ENCODE data around the gene MTFR1L. TPM values are rescaled to one million over a fixed set of nuclear protein-coding genes. Genes with fewer than 3 reads are reported as not detected.

MTFR1L gene
- total RNA-seq, 1 experiment from 2014 or later, result 28.9 TPM

DNA sequence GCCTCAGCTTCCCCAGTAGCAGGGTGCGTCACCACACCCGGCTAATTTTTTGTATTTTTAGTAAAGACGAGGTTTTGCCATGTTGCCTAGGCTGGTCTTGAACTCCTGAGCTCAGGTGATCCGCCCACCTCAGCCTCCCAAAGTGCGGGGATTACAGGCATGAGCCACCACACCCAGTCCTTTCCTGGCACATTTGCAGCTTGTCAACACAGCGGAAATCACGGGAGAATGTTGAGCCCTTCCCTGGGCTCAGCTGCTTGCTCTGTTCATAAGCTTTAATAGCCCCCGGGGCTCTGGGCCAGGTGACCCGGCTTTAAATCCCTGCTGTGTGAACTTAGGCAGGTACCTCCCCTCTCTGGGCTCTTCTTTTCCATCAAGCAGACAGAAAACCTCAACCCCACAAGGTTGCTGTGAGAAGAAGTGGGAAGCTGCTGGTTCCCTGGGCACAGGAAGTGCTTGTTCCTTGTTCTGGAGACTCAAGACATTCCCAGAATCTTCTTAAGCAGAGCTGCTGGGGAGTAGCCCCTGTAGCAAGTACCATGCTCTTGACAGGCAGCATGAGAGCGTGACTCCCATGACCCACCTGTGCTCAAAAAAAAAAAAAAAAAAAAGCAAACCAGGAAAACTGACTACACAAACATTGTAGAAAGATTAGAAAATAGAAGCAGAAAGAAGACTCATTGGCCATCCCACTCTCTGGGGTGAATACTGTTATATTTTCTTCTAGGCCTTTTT is 34.3 kb upstream of the MTFR1L start:
- Mint-ChIP-seq H3K9me3 (no peaks in the 10 kb centered on the region), H3K27ac (no peak overlapping the region), H3K36me3 (no peaks in the 10 kb centered on the region), H3K27me3 (ENCODE audit: low read depth) (no peaks in the 10 kb centered on the region; the same call in 1 of the 2 replicates), H3K4me1 (peaks cover 34% of the 10 kb centered on the region), H3K4me3 (no peak overlapping the region)
- POLR2A ChIA-PET, result no interaction called here
- TF ChIP-seq, protein P1, sequence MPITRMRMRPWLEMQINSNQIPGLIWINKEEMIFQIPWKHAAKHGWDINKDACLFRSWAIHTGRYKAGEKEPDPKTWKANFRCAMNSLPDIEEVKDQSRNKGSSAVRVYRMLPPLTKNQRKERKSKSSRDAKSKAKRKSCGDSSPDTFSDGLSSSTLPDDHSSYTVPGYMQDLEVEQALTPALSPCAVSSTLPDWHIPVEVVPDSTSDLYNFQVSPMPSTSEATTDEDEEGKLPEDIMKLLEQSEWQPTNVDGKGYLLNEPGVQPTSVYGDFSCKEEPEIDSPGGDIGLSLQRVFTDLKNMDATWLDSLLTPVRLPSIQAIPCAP (CRISPR knock-in tag; IDR thresholded peaks at IDR 0.05), result no peak
- TF ChIP-seq NR3C1 (CRISPR knock-in tag; conservative IDR thresholded peaks at IDR 0.05; ENCODE audit: low read depth) (no peak), RORB (CRISPR knock-in tag; IDR thresholded peaks at IDR 0.05) (no peak), NFATC4 (CRISPR knock-in tag; IDR thresholded peaks at IDR 0.05) (no peak), OVOL2 (CRISPR knock-in tag; IDR thresholded peaks at IDR 0.05; ENCODE audit: borderline replicate concordance) (no peak), MXD4 (CRISPR knock-in tag; IDR thresholded peaks at IDR 0.05; ENCODE audit: borderline replicate concordance) (no peak), FOXJ3 (CRISPR knock-in tag; IDR thresholded peaks at IDR 0.05; ENCODE audit: borderline replicate concordance) (no peak), PRRX2 (CRISPR knock-in tag; IDR thresholded peaks at IDR 0.05) (no peak), ZNF219 (CRISPR knock-in tag; IDR thresholded peaks at IDR 0.05; ENCODE audit: borderline replicate concordance) (no peak), RELA (CRISPR knock-in tag; IDR thresholded peaks at IDR 0.05; ENCODE audit: borderline replicate concordance) (no peak)
- TF ChIP-seq, protein P2, sequence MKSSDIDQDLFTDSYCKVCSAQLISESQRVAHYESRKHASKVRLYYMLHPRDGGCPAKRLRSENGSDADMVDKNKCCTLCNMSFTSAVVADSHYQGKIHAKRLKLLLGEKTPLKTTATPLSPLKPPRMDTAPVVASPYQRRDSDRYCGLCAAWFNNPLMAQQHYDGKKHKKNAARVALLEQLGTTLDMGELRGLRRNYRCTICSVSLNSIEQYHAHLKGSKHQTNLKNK (CRISPR knock-in tag; IDR thresholded peaks at IDR 0.05), result no peak
- TF ChIP-seq, protein P3, sequence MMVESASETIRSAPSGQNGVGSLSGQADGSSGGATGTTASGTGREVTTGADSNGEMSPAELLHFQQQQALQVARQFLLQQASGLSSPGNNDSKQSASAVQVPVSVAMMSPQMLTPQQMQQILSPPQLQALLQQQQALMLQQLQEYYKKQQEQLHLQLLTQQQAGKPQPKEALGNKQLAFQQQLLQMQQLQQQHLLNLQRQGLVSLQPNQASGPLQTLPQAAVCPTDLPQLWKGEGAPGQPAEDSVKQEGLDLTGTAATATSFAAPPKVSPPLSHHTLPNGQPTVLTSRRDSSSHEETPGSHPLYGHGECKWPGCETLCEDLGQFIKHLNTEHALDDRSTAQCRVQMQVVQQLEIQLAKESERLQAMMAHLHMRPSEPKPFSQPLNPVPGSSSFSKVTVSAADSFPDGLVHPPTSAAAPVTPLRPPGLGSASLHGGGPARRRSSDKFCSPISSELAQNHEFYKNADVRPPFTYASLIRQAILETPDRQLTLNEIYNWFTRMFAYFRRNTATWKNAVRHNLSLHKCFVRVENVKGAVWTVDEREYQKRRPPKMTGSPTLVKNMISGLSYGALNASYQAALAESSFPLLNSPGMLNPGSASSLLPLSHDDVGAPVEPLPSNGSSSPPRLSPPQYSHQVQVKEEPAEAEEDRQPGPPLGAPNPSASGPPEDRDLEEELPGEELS (CRISPR knock-in tag; IDR thresholded peaks at IDR 0.05), result no peak
- TF ChIP-seq, protein P4, sequence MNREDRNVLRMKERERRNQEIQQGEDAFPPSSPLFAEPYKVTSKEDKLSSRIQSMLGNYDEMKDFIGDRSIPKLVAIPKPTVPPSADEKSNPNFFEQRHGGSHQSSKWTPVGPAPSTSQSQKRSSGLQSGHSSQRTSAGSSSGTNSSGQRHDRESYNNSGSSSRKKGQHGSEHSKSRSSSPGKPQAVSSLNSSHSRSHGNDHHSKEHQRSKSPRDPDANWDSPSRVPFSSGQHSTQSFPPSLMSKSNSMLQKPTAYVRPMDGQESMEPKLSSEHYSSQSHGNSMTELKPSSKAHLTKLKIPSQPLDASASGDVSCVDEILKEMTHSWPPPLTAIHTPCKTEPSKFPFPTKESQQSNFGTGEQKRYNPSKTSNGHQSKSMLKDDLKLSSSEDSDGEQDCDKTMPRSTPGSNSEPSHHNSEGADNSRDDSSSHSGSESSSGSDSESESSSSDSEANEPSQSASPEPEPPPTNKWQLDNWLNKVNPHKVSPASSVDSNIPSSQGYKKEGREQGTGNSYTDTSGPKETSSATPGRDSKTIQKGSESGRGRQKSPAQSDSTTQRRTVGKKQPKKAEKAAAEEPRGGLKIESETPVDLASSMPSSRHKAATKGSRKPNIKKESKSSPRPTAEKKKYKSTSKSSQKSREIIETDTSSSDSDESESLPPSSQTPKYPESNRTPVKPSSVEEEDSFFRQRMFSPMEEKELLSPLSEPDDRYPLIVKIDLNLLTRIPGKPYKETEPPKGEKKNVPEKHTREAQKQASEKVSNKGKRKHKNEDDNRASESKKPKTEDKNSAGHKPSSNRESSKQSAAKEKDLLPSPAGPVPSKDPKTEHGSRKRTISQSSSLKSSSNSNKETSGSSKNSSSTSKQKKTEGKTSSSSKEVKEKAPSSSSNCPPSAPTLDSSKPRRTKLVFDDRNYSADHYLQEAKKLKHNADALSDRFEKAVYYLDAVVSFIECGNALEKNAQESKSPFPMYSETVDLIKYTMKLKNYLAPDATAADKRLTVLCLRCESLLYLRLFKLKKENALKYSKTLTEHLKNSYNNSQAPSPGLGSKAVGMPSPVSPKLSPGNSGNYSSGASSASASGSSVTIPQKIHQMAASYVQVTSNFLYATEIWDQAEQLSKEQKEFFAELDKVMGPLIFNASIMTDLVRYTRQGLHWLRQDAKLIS (CRISPR knock-in tag; IDR thresholded peaks at IDR 0.05; ENCODE audit: borderline replicate concordance), result no peak
- TF ChIP-seq, protein P5, sequence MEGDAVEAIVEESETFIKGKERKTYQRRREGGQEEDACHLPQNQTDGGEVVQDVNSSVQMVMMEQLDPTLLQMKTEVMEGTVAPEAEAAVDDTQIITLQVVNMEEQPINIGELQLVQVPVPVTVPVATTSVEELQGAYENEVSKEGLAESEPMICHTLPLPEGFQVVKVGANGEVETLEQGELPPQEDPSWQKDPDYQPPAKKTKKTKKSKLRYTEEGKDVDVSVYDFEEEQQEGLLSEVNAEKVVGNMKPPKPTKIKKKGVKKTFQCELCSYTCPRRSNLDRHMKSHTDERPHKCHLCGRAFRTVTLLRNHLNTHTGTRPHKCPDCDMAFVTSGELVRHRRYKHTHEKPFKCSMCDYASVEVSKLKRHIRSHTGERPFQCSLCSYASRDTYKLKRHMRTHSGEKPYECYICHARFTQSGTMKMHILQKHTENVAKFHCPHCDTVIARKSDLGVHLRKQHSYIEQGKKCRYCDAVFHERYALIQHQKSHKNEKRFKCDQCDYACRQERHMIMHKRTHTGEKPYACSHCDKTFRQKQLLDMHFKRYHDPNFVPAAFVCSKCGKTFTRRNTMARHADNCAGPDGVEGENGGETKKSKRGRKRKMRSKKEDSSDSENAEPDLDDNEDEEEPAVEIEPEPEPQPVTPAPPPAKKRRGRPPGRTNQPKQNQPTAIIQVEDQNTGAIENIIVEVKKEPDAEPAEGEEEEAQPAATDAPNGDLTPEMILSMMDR (IDR thresholded peaks at IDR 0.05), result no peak
- TF ChIP-seq, protein P6, sequence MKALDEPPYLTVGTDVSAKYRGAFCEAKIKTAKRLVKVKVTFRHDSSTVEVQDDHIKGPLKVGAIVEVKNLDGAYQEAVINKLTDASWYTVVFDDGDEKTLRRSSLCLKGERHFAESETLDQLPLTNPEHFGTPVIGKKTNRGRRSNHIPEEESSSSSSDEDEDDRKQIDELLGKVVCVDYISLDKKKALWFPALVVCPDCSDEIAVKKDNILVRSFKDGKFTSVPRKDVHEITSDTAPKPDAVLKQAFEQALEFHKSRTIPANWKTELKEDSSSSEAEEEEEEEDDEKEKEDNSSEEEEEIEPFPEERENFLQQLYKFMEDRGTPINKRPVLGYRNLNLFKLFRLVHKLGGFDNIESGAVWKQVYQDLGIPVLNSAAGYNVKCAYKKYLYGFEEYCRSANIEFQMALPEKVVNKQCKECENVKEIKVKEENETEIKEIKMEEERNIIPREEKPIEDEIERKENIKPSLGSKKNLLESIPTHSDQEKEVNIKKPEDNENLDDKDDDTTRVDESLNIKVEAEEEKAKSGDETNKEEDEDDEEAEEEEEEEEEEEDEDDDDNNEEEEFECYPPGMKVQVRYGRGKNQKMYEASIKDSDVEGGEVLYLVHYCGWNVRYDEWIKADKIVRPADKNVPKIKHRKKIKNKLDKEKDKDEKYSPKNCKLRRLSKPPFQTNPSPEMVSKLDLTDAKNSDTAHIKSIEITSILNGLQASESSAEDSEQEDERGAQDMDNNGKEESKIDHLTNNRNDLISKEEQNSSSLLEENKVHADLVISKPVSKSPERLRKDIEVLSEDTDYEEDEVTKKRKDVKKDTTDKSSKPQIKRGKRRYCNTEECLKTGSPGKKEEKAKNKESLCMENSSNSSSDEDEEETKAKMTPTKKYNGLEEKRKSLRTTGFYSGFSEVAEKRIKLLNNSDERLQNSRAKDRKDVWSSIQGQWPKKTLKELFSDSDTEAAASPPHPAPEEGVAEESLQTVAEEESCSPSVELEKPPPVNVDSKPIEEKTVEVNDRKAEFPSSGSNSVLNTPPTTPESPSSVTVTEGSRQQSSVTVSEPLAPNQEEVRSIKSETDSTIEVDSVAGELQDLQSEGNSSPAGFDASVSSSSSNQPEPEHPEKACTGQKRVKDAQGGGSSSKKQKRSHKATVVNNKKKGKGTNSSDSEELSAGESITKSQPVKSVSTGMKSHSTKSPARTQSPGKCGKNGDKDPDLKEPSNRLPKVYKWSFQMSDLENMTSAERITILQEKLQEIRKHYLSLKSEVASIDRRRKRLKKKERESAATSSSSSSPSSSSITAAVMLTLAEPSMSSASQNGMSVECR (CRISPR knock-in tag; IDR thresholded peaks at IDR 0.05; ENCODE audit: borderline replicate concordance), result no peak
- TF ChIP-seq, protein P7, sequence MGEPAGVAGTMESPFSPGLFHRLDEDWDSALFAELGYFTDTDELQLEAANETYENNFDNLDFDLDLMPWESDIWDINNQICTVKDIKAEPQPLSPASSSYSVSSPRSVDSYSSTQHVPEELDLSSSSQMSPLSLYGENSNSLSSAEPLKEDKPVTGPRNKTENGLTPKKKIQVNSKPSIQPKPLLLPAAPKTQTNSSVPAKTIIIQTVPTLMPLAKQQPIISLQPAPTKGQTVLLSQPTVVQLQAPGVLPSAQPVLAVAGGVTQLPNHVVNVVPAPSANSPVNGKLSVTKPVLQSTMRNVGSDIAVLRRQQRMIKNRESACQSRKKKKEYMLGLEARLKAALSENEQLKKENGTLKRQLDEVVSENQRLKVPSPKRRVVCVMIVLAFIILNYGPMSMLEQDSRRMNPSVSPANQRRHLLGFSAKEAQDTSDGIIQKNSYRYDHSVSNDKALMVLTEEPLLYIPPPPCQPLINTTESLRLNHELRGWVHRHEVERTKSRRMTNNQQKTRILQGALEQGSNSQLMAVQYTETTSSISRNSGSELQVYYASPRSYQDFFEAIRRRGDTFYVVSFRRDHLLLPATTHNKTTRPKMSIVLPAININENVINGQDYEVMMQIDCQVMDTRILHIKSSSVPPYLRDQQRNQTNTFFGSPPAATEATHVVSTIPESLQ (CRISPR knock-in tag; IDR thresholded peaks at IDR 0.05), result no peak
- CTCF ChIA-PET, result interaction anchor here (0.6 to 1.6 kb wide), 5 partner anchors 11 to 167 kb away, joined by 3 to 5 read pairs (median 3); no protein-coding TSS in a partner anchor
- DNase-seq (ENCODE audit: low spot score), result no peak
- no peak for ATAC-seq
